ENCODE measurements around the gene EFL1.
"Not testable (repeated sequence)": the region's sequence is repeated elsewhere in the genome, so short reads cannot be mapped to it uniquely, and the experiment has no call there.

- TF ChIP-seq ELK1 (IDR thresholded peaks at IDR 0.05; ENCODE audit: low read depth, low read length); CTCF (IDR thresholded peaks at IDR 0.05); EP300 (IDR thresholded peaks at IDR 0.05); MYC (IDR thresholded peaks at IDR 0.05; ENCODE audit: borderline replicate concordance, low read length); KDM5A (IDR thresholded peaks at IDR 0.05); POLR2A (IDR thresholded peaks at IDR 0.05; ENCODE audit: low read length): not testable (repeated sequence)
Observed at GRCh38 chr15:82245956-82246355, 16.6 kb downstream of the EFL1 start.
